OCI-LY7 (cell line): ENCODE measurements around the gene OTOF. TPM values are rescaled to one million over a fixed set of nuclear protein-coding genes. Genes with fewer than 3 reads are reported as not detected.
"Not testable (repeated sequence)": the region's sequence is repeated elsewhere in the genome, so short reads cannot be mapped to it uniquely, and the experiment has no call there.

ENCODE experiments used
- BruUV-seq: library from RNA; stranded (reverse); fragments of 400-500 nt; replicated peaks from 2 replicates; lab custom pipeline; 2021; lab: Mats Ljungman, UMichigan
- CTCF ChIA-PET: fragments of 300-600 bp; sonication (Branson Sonifier 250); formaldehyde crosslinking; loops from one replicate; lab custom pipeline; 2022; ENCODE audit warnings: antibody characterized with exemption; ENCODE audit not compliant: unreplicated experiment; lab: Charles Lee
- POLR2A ChIA-PET: fragments of 300-600 bp; sonication (Branson Sonifier 250); formaldehyde crosslinking; loops from one replicate; lab custom pipeline; 2022; ENCODE audit warnings: antibody characterized with exemption; lab: Charles Lee
- DNase-seq: peaks from one replicate; pipeline ENCODE4 v3.0.0-alpha.2; 2015; ENCODE audit warnings: low spot score
- H2AFZ ChIP-seq: fragments of 200-600 bp; sonication (generic), shearing (Covaris generic); 2 replicates; pipeline ENCODE4 v1.6.1; 2014; ENCODE audit warnings: mild to moderate bottlenecking, antibody characterized with exemption, low read length, moderate library complexity
- H3K27ac ChIP-seq: fragments of 200-600 bp; sonication (generic); 2 replicates; pipeline ENCODE4 v1.5.1; 2014; ENCODE audit warnings: mixed run types, low read depth, mild to moderate bottlenecking, moderate library complexity, low read length, inconsistent platforms; ENCODE audit not compliant: poor library complexity, severe bottlenecking
- H3K36me3 ChIP-seq: fragments of 200-600 bp; sonication (generic); 2 replicates; pipeline ENCODE4 v1.6.1; 2014; ENCODE audit warnings: mild to moderate bottlenecking, antibody characterized with exemption, low read length, moderate library complexity, mixed read lengths; ENCODE audit not compliant: insufficient read depth
- H3K4me1 ChIP-seq: fragments of 200-600 bp; sonication (generic); 2 replicates; pipeline ENCODE4 v1.5.1; 2014; ENCODE audit warnings: mild to moderate bottlenecking, low read length; ENCODE audit not compliant: insufficient read depth, poor library complexity, severe bottlenecking
- H3K4me2 ChIP-seq: fragments of 200-600 bp; sonication (generic); 2 replicates; pipeline ENCODE4 v1.6.1; 2014; ENCODE audit warnings: mild to moderate bottlenecking, low read length
- H3K4me3 ChIP-seq: fragments of 200-600 bp; sonication (generic); 2 replicates; pipeline ENCODE4 v1.5.1; 2014; ENCODE audit warnings: mild to moderate bottlenecking, low read depth, low read length; ENCODE audit not compliant: poor library complexity, severe bottlenecking
- H3K79me2 ChIP-seq: fragments of 200-600 bp; sonication (generic); 2 replicates; pipeline ENCODE4 v1.6.1; 2016; ENCODE audit warnings: low read depth, mild to moderate bottlenecking, low read length, moderate library complexity, mixed read lengths; ENCODE audit not compliant: insufficient read depth
- H3K9me2 ChIP-seq: fragments of 200-600 bp; sonication (generic); 2 replicates; pipeline ENCODE4 v1.6.1; 2016; ENCODE audit warnings: mild to moderate bottlenecking, low read length, mixed read lengths; ENCODE audit not compliant: insufficient read depth
- H3K9me3 ChIP-seq: fragments of 200-600 bp; sonication (generic); 2 replicates; pipeline ENCODE4 v1.6.1; 2014; ENCODE audit warnings: mild to moderate bottlenecking, mixed run types, low read length, mixed read lengths
- H4K20me1 ChIP-seq: fragments of 200-600 bp; sonication (generic); 2 replicates; pipeline ENCODE4 v1.6.1; 2014; ENCODE audit warnings: mild to moderate bottlenecking, antibody characterized with exemption, low read length, moderate library complexity, mixed read lengths; ENCODE audit not compliant: insufficient read depth
- CTCF ChIP-seq: fragments of 200-600 bp; sonication (generic); conservative IDR thresholded peaks from 2 replicates; pipeline ENCODE4 v1.5.1; 2014; ENCODE audit warnings: mild to moderate bottlenecking, antibody characterized with exemption, low read length, moderate library complexity, mixed read lengths
- EZH2phosphoT487 ChIP-seq: fragments of 200-600 bp; sonication (generic); IDR thresholded peaks from 2 replicates; pipeline ENCODE4 v1.6.1; 2018; ENCODE audit warnings: low read depth, borderline replicate concordance, mild to moderate bottlenecking, mixed run types, antibody characterized with exemption, low read length, moderate library complexity, mixed read lengths
- intact Hi-C: fragments of 100-400 bp; cut with micrococcal nuclease; formaldehyde crosslinking; loops from one replicate; pipeline ENCODE4 v1.10.0; 2022; ENCODE audit not compliant: unreplicated experiment
- total RNA-seq, 2 experiments: library from RNA; depleted of rRNA in 1 of 2; stranded (reverse); fragments of >200 nt in 1 of 2; shearing (Covaris generic) in 1 of 2; gene quantifications; 2 replicates each; pipeline ENCODE4 v1.2.3, GENCODE V29; 2014 to 2022

OTOF gene
- total RNA-seq, 2 experiments from 2014 or later, result not detected

GRCh38 chr2:26470601-26471260, 7.2 kb downstream of the OTOF start:
- H3K9me2 ChIP-seq, result no peaks in the 10 kb centered on the region
- CTCF ChIA-PET, result no interaction called here
- no peak for TF ChIP-seq CTCF
- no peak for TF ChIP-seq EZH2phosphoT487
- no peak overlapping the region for H3K4me3 ChIP-seq
- no peak overlapping the region for H2AFZ ChIP-seq
- H3K4me2 ChIP-seq, result no peak overlapping the region
- H4K20me1 ChIP-seq, result no peaks in the 10 kb centered on the region
- H3K79me2 ChIP-seq, result no peaks in the 10 kb centered on the region
- DNase-seq, result no peak
- intact Hi-C loops, result no loop called here
- POLR2A ChIA-PET, result no interaction called here
- H3K36me3 ChIP-seq, result no peaks in the 10 kb centered on the region
- H3K27ac ChIP-seq, result no peak overlapping the region
- no peaks in the 10 kb centered on the region for H3K4me1 ChIP-seq
- H3K9me3 ChIP-seq, result peaks cover 6% of the 10 kb centered on the region; the same call in 1 of the 2 replicates
- no TSS peak for BruUV-seq

- Histone ChIP-seq H3K4me3 (no peak overlapping the region), H3K9me2 (no peaks in the 10 kb centered on the region), H3K36me3 (no peaks in the 10 kb centered on the region), H4K20me1 (no peaks in the 10 kb centered on the region), H3K4me2 (no peak overlapping the region), H3K4me1 (no peaks in the 10 kb centered on the region), H3K27ac (no peak overlapping the region), H2AFZ (no peak overlapping the region), H3K79me2 (no peaks in the 10 kb centered on the region), H3K9me3 (peaks cover 6% of the 10 kb centered on the region; the same call in 1 of the 2 replicates)
- intact Hi-C loops, result loop anchor here (10.0 kb wide), 1 partner anchor 145 kb away; no protein-coding TSS in a partner anchor
- BruUV-seq, result no TSS peak
- ChIA-PET POLR2A (no interaction called here), CTCF (no interaction called here)
- DNase-seq, result no peak
- TF ChIP-seq EZH2phosphoT487 (no peak), CTCF (no peak)
These were observed 8.0 kb downstream of the OTOF start for GRCh38 chr2:26469955-26470354.

GRCh38 chr2:26469092-26469710, 8.7 kb downstream of the OTOF start:
- Histone ChIP-seq H3K79me2 (no peaks in the 10 kb centered on the region), H3K9me2 (no peaks in the 10 kb centered on the region), H2AFZ (no peak overlapping the region), H3K4me1 (no peaks in the 10 kb centered on the region), H3K36me3 (no peaks in the 10 kb centered on the region), H4K20me1 (no peaks in the 10 kb centered on the region), H3K4me3 (no peak overlapping the region), H3K9me3 (peaks cover 6% of the 10 kb centered on the region; the same call in 1 of the 2 replicates), H3K27ac (no peak overlapping the region), H3K4me2 (no peak overlapping the region)
- POLR2A ChIA-PET, result no interaction called here
- TF ChIP-seq CTCF, result peak; percentile 90
- no peak for TF ChIP-seq EZH2phosphoT487
- peak; percentile 66 for DNase-seq
- BruUV-seq, result no TSS peak
- CTCF ChIA-PET, result no interaction called here
- intact Hi-C loops, result loop anchor here (10.0 kb wide), 1 partner anchor 144 kb away; no protein-coding TSS in a partner anchor

- not testable (repeated sequence) for H3K27ac ChIP-seq
These were observed 9.4 kb downstream of the OTOF start for GRCh38 chr2:26468544-26468943.

More at GRCh38 chr2:26468544-26468943, 9.4 kb downstream of the OTOF start:
- H3K4me3 ChIP-seq, H2AFZ ChIP-seq, H3K4me2 ChIP-seq, BruUV-seq, H3K4me1 ChIP-seq, H3K9me3 ChIP-seq, DNase-seq, POLR2A ChIA-PET, H3K9me2 ChIP-seq, H3K36me3 ChIP-seq, CTCF ChIA-PET, H4K20me1 ChIP-seq, H3K79me2 ChIP-seq: not testable (repeated sequence)
- intact Hi-C loops, result loop anchor here (10.0 kb wide), 1 partner anchor 144 kb away; no protein-coding TSS in a partner anchor
